Measurements from ENCODE around the gene KAZN.

Gene KAZN

GRCh38 chr1:14615549-14616218 is 17.2 kb downstream of the KAZN start:
- DNase-seq: no peak

- no peak for DNase-seq
These were observed 18.3 kb downstream of the KAZN start for GRCh38 chr1:14616632-14617396.

- no peak for DNase-seq
These were observed 19.3 kb downstream of the KAZN start for GRCh38 chr1:14617791-14618190.

GRCh38 chr1:14620941-14621340 is 22.5 kb downstream of the KAZN start:
- no peak for DNase-seq

- no peak for DNase-seq
These were observed 24.6 kb downstream of the KAZN start for GRCh38 chr1:14623090-14623489.

- no peak for DNase-seq
These were observed 26.5 kb downstream of the KAZN start for GRCh38 chr1:14624941-14625340.

- no peak for DNase-seq
These were observed 27.1 kb downstream of the KAZN start for GRCh38 chr1:14625572-14625971.

- no peak for DNase-seq
These were observed 27.5 kb downstream of the KAZN start for GRCh38 chr1:14625996-14626395.

- no peak for DNase-seq
These were observed 28.6 kb downstream of the KAZN start for GRCh38 chr1:14626869-14627607.

GRCh38 chr1:14627608-14628489 is 29.4 kb downstream of the KAZN start:
- DNase-seq: no peak

GRCh38 chr1:14629363-14630014 is 31.0 kb downstream of the KAZN start:
- DNase-seq: no peak

GRCh38 chr1:14630986-14631385 is 32.5 kb downstream of the KAZN start:
- no peak for DNase-seq

GRCh38 chr1:14631421-14631820 is 32.9 kb downstream of the KAZN start:
- DNase-seq: no peak

GRCh38 chr1:14634486-14634885 is 36.0 kb downstream of the KAZN start:
- DNase-seq: no peak

- no peak for DNase-seq
These were observed 36.9 kb downstream of the KAZN start for GRCh38 chr1:14635421-14635820.

GRCh38 chr1:14636897-14637632 is 38.6 kb downstream of the KAZN start:
- no peak for DNase-seq

- DNase-seq: no peak
These were observed 41.0 kb downstream of the KAZN start for GRCh38 chr1:14639291-14640050.

GRCh38 chr1:14642712-14643111 is 44.2 kb downstream of the KAZN start:
- no peak for DNase-seq

GRCh38 chr1:14646973-14647372 is 48.5 kb downstream of the KAZN start:
- no peak for DNase-seq

- DNase-seq: no peak
These were observed 49.3 kb downstream of the KAZN start for GRCh38 chr1:14647777-14648176.

- DNase-seq: no peak
These were observed 49.9 kb downstream of the KAZN start for GRCh38 chr1:14648391-14648790.

All from CD4-positive, alpha-beta T cell treated with Interleukin-4 for 1 hour (primary cell).